GM12891 (cell line): Measurements from ENCODE around the gene UBE2O.

Experiments used
- POLR2AphosphoS5 ChIP-seq: IDR thresholded peaks from 2 replicates; pipeline ENCODE4 v1.6.1; 2011; ENCODE audit warnings: low read depth, low read length, control low read depth
- TAF1 ChIP-seq: IDR thresholded peaks from 2 replicates; pipeline ENCODE4 v1.6.1; 2011; ENCODE audit warnings: low read depth, low read length, control low read depth

DNA sequence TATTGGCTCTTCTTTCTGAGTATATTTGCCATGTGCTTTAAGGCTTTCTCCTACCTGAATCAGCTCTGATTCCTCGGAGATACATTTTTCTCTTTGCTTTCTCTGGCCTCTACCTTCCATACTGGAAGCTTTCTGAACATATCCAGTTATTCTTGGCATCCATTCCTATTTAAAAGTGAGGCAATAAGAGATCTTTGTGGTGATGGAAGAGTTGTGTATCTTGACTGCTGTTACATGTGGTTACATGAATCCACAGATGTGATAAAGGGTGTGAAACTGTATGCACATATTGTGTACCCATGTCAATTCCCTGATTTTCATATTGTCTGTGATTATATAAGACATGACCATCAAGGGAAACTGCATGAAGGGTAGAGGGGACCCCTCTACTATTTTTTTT lies 24.4 kb downstream of the UBE2O start:
- TF ChIP-seq TAF1 (no peak), POLR2AphosphoS5 (no peak)
